Measurements from ENCODE around the gene MAP7.

GRCh38 chr6:136500414-136500813 lies 49.8 kb downstream of the MAP7 start:
- TF ChIP-seq CTCF (IDR thresholded peaks at IDR 0.05): no peak
- TF ChIP-seq POLR2AphosphoS5 (IDR thresholded peaks at IDR 0.05): no peak

Measured in transverse colon (tissue), 4 donors.